Mesenchymal stem cell (in vitro differentiated cells and primary cell): ENCODE measurements around the gene HACD4.

Source experiments
- DNase-seq: peaks from one replicate; pipeline ENCODE4 v3.0.0-alpha.2; 2013
- H2AFZ ChIP-seq: one replicate; pipeline ENCODE4 v1.6.1; 2013; ENCODE audit warnings: low read depth, mild to moderate bottlenecking, control low read depth, inconsistent platforms, low read length, moderate library complexity
- H2AK5ac ChIP-seq: 2 replicates; pipeline ENCODE4 v1.6.1; 2013; ENCODE audit warnings: low read length, moderate library complexity, mild to moderate bottlenecking, inconsistent platforms; ENCODE audit not compliant: severe bottlenecking
- H2BK120ac ChIP-seq: one replicate; pipeline ENCODE4 v1.6.1; 2013; ENCODE audit warnings: low read depth, mild to moderate bottlenecking, inconsistent platforms, low read length, moderate library complexity
- H2BK12ac ChIP-seq, 2 experiments: one replicate each; pipeline ENCODE4 v1.6.1; 2013; ENCODE audit warnings: inconsistent platforms in 2 of 2, low read length in 2 of 2, mild to moderate bottlenecking in 2 of 2, moderate library complexity in 2 of 2, control low read depth in 1 of 2
- H2BK15ac ChIP-seq: one replicate; pipeline ENCODE4 v1.6.1; 2013; ENCODE audit warnings: mild to moderate bottlenecking, low read depth, inconsistent platforms; ENCODE audit not compliant: poor library complexity, severe bottlenecking
- H2BK5ac ChIP-seq: 2 replicates; pipeline ENCODE4 v1.6.1; 2013; ENCODE audit warnings: low read depth, mild to moderate bottlenecking, low read length, control low read depth, inconsistent platforms; ENCODE audit not compliant: poor library complexity, severe bottlenecking
- H3K14ac ChIP-seq, 2 experiments: one replicate each; pipeline ENCODE4 v1.6.1; 2013; ENCODE audit warnings: inconsistent platforms in 2 of 2, low read length in 2 of 2, control low read depth in 1 of 2, mild to moderate bottlenecking in 1 of 2, moderate library complexity in 1 of 2
- H3K18ac ChIP-seq, 2 experiments: one replicate each; pipeline ENCODE4 v1.6.1; 2013; ENCODE audit warnings: inconsistent platforms in 2 of 2, low read length in 2 of 2, control low read depth in 1 of 2, low read depth in 1 of 2, mild to moderate bottlenecking in 1 of 2
- H3K23ac ChIP-seq, 2 experiments: one replicate each; pipeline ENCODE4 v1.6.1; 2013; ENCODE audit warnings: inconsistent platforms in 2 of 2, low read length in 2 of 2, mild to moderate bottlenecking in 2 of 2, moderate library complexity in 2 of 2, control low read depth in 1 of 2
- H3K27ac ChIP-seq: 2 replicates; pipeline ENCODE4 v1.5.1; 2013; ENCODE audit warnings: mild to moderate bottlenecking, moderate library complexity, low read length, control low read depth, inconsistent platforms; ENCODE audit not compliant: poor library complexity, severe bottlenecking
- H3K27me3 ChIP-seq, 2 experiments: 2 replicates each; pipeline versions ENCODE4 v1.6.1 to v1.7.0; 2013; ENCODE audit warnings: low read length in 2 of 2, mild to moderate bottlenecking in 2 of 2, moderate library complexity in 2 of 2, control low read depth in 1 of 2, inconsistent platforms in 1 of 2; ENCODE audit not compliant: control insufficient read depth in 1 of 2, insufficient read depth in 1 of 2
- H3K36me3 ChIP-seq, 2 experiments: 2 replicates each; pipeline versions ENCODE4 v1.6.1 to v1.7.0; 2013; ENCODE audit warnings: low read length in 2 of 2, control low read depth in 1 of 2, inconsistent platforms in 1 of 2, low read depth in 1 of 2, mild to moderate bottlenecking in 1 of 2; ENCODE audit not compliant: insufficient read depth in 2 of 2, control insufficient read depth in 1 of 2
- H3K4ac ChIP-seq, 2 experiments: one replicate each; pipeline ENCODE4 v1.6.1; 2013; ENCODE audit warnings: inconsistent platforms in 2 of 2, low read length in 2 of 2, mild to moderate bottlenecking in 2 of 2, moderate library complexity in 2 of 2, control low read depth in 1 of 2, low read depth in 1 of 2
- H3K4me1 ChIP-seq: 2 replicates; pipeline ENCODE4 v1.6.1; 2013; ENCODE audit warnings: low read depth, low read length, control low read depth; ENCODE audit not compliant: control insufficient read depth, insufficient read depth
- H3K4me2 ChIP-seq: 2 replicates; pipeline ENCODE4 v1.6.1; 2013; ENCODE audit warnings: low read length, mild to moderate bottlenecking, inconsistent platforms; ENCODE audit not compliant: poor library complexity, severe bottlenecking
- H3K4me3 ChIP-seq, 2 experiments: 2 replicates each; pipeline versions ENCODE4 v1.5.1 to v1.7.0; 2013; ENCODE audit warnings: low read length in 2 of 2, mild to moderate bottlenecking in 2 of 2, control low read depth in 1 of 2, low read depth in 1 of 2; ENCODE audit not compliant: insufficient read depth in 1 of 2
- H3K79me1 ChIP-seq: replicated peaks from 2 replicates; pipeline ENCODE4 v1.6.1; 2013; ENCODE audit warnings: mild to moderate bottlenecking, control low read depth, low read length, inconsistent platforms; ENCODE audit not compliant: poor library complexity, severe bottlenecking
- H3K9ac ChIP-seq: 2 replicates; pipeline ENCODE4 v1.7.0; 2013; ENCODE audit warnings: mild to moderate bottlenecking, low read length, moderate library complexity
- H3K9me3 ChIP-seq: 2 replicates; pipeline ENCODE4 v1.7.0; 2013; ENCODE audit warnings: mild to moderate bottlenecking, low read length; ENCODE audit not compliant: control insufficient read depth
- H4K8ac ChIP-seq: one replicate; pipeline ENCODE4 v1.6.1; 2013; ENCODE audit warnings: inconsistent platforms, mild to moderate bottlenecking, low read length, moderate library complexity
- H4K91ac ChIP-seq: one replicate; pipeline ENCODE4 v1.6.1; 2013; ENCODE audit warnings: mild to moderate bottlenecking, low read length, inconsistent platforms
- WGBS: methylation state at CpG from one replicate; pipeline ENCODE4 v1.1.7; 2013; ENCODE audit warnings: mixed read lengths; 5-methylcytosine and 5-hydroxymethylcytosine counted together

HACD4 gene

DNA sequence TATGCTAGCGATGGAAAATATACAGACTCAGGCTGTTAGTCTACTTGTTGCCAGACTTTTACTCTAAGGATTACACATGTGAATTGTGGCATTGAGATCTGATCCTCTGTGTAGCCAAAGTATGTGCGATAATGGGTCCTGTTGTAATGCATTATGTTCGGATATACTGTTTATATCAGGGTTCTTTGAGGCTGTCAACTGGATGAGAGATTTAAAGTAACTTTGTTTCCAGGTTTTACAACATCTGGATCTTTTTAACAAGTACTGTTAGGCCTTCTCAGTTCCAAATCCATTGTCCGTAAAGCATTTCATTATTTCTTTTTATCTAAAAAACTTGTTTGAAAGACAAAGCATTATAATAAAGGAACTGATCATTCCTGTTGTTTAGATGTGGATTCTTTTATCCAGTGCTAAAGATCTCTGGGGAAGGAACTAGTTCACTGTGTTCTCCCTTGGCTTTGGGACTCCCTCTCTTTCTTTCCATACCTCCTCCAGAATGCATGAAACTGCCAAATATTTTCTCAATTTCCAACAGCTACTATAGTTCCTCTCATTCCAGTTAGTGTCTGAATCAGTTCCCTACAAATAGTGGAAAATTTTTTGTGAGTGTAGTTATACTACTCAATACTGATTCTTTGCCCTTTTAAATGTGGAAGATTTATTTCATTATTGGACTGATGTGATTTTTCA, 68.8 kb downstream of the HACD4 start:
- Histone ChIP-seq H3K27me3 (no peaks in the 10 kb centered on the region), H3K18ac (no peak overlapping the region)
- 94% methylated on average over 3 of the region's 4 CpGs for WGBS

GRCh38 chr9:20950707-20951106, 80.7 kb downstream of the HACD4 start:
- Histone ChIP-seq H3K27me3 (no peaks in the 10 kb centered on the region), H3K9me3 (no peaks in the 10 kb centered on the region), H2BK12ac (no peak overlapping the region), H2BK5ac (no peak overlapping the region), H4K8ac (no peak overlapping the region), H3K4ac (no peak overlapping the region), H2AFZ (no peak overlapping the region), H3K14ac (no peak overlapping the region), H2BK15ac (no peak overlapping the region), H3K4me3 (no peak overlapping the region), H3K4me2 (no peak overlapping the region), H3K23ac (no peak overlapping the region), H3K4me1 (no peaks in the 10 kb centered on the region), H3K9ac (no peak overlapping the region), H3K18ac (no peak overlapping the region), H2AK5ac (no peak overlapping the region), H4K91ac (no peak overlapping the region), H3K36me3 (peaks cover 0 to 86% of the 10 kb centered on the region in 2 experiments), H3K27ac (no peak overlapping the region), H2BK120ac (no peak overlapping the region), H3K79me1 (peaks cover 3% of the 10 kb centered on the region)
- no peak for DNase-seq
- WGBS, result 100% methylated on average over 2 of the region's 2 CpGs

More for the DNA sequence above, 68.8 kb downstream of the HACD4 start:
- H3K4ac ChIP-seq, result no peak overlapping the region
- no peak overlapping the region for H2BK5ac ChIP-seq
- H3K27ac ChIP-seq, result no peak overlapping the region
- no peak for DNase-seq
- no peak overlapping the region for H3K14ac ChIP-seq
- H3K23ac ChIP-seq, result no peak overlapping the region
- no peak overlapping the region for H2AFZ ChIP-seq
- no peak overlapping the region for H2BK15ac ChIP-seq
- no peaks in the 10 kb centered on the region for H3K4me1 ChIP-seq
- no peak overlapping the region for H3K4me2 ChIP-seq
- H3K79me1 ChIP-seq, result no peaks in the 10 kb centered on the region
- H2BK12ac ChIP-seq, result no peak overlapping the region
- H2AK5ac ChIP-seq, result no peak overlapping the region
- no peaks in the 10 kb centered on the region for H3K9me3 ChIP-seq
- no peak overlapping the region for H4K91ac ChIP-seq
- no peak overlapping the region for H2BK120ac ChIP-seq
- no peak overlapping the region for H4K8ac ChIP-seq
- H3K36me3 ChIP-seq, result peaks cover 0 to 38% of the 10 kb centered on the region in 2 experiments
- H3K9ac ChIP-seq, result no peak overlapping the region
- no peak overlapping the region for H3K4me3 ChIP-seq
